CD14-positive monocyte (primary cell): ENCODE data around the gene P2RY6. TPM values are rescaled to one million over a fixed set of nuclear protein-coding genes. Genes with fewer than 3 reads are reported as not detected.

ENCODE experiments used
- DNase-seq, 3 donors: peaks; one replicate each; pipeline ENCODE4 v3.0.0-alpha.2; 2011 to 2022
- H2AFZ ChIP-seq: 2 replicates; pipeline ENCODE4 v1.6.0; 2012; ENCODE audit warnings: mild to moderate bottlenecking, low read depth, low read length, inconsistent platforms; ENCODE audit not compliant: insufficient read depth, poor library complexity, severe bottlenecking
- H3K27ac ChIP-seq, 2 donors: 1 replicate in 1 of 2; 2 replicates in 1 of 2; pipeline ENCODE4 v1.5.1; 2012 to 2013; ENCODE audit warnings: low read length in 2 of 2, control low read depth in 1 of 2, inconsistent platforms in 1 of 2, low read depth in 1 of 2, mild to moderate bottlenecking in 1 of 2
- H3K27me3 ChIP-seq, 2 donors: one replicate each; pipeline versions ENCODE4 v1.6.0 to v1.6.1; 2011 to 2013; ENCODE audit warnings: low read length in 2 of 2; ENCODE audit not compliant: control insufficient read depth in 2 of 2, insufficient read depth in 2 of 2
- H3K36me3 ChIP-seq, 2 donors: replicated peaks in 1 of 2; 1 replicate in 1 of 2; 2 replicates in 1 of 2; pipeline versions ENCODE4 v1.5.1 to v1.6.1; 2012 to 2013; ENCODE audit warnings: low read length in 2 of 2, control low read depth in 1 of 2, inconsistent platforms in 1 of 2, mild to moderate bottlenecking in 1 of 2; ENCODE audit not compliant: insufficient read depth in 2 of 2, control insufficient read depth in 1 of 2
- H3K4me1 ChIP-seq, 2 donors: 1 replicate in 1 of 2; 2 replicates in 1 of 2; pipeline versions ENCODE4 v1.5.1 to v1.6.1; 2012 to 2013; ENCODE audit warnings: low read length in 2 of 2, control low read depth in 1 of 2, inconsistent platforms in 1 of 2, mild to moderate bottlenecking in 1 of 2, moderate library complexity in 1 of 2; ENCODE audit not compliant: insufficient read depth in 2 of 2, control insufficient read depth in 1 of 2
- H3K4me2 ChIP-seq: replicated peaks from 2 replicates; pipeline ENCODE3; 2012; ENCODE audit warnings: low read length, moderate library complexity, mild to moderate bottlenecking; ENCODE audit not compliant: poor library complexity, severe bottlenecking; ENCODE audit errors: extremely low read depth
- H3K4me3 ChIP-seq, 3 experiments: fragments of 200-600 bp in 1 of 3; sonication (generic) in 1 of 3; replicated peaks in 1 of 3; 1 replicate in 2 of 3; 2 replicates in 1 of 3; pipeline ENCODE4 v1.5.1; 2011 to 2013; ENCODE audit warnings: low read length in 3 of 3, mild to moderate bottlenecking in 3 of 3, control low read depth in 2 of 3, low read depth in 2 of 3, inconsistent platforms in 1 of 3, moderate library complexity in 1 of 3
- H3K79me2 ChIP-seq: 2 replicates; pipeline ENCODE4 v1.6.0; 2012; ENCODE audit warnings: mild to moderate bottlenecking, control low read depth, inconsistent platforms, low read length, moderate library complexity; ENCODE audit not compliant: insufficient read depth
- H3K9ac ChIP-seq: 2 replicates; pipeline ENCODE4 v1.6.0; 2017; ENCODE audit warnings: low read length, mild to moderate bottlenecking; ENCODE audit not compliant: insufficient read depth, poor library complexity, severe bottlenecking
- H3K9me3 ChIP-seq, 2 donors: replicated peaks in 1 of 2; 1 replicate in 1 of 2; 2 replicates in 1 of 2; pipeline versions ENCODE4 v1.5.1 to v1.6.1; 2012 to 2013; ENCODE audit warnings: low read length in 2 of 2, control low read depth in 1 of 2; ENCODE audit not compliant: control insufficient read depth in 1 of 2, insufficient read depth in 1 of 2
- H4K20me1 ChIP-seq: 2 replicates; pipeline ENCODE4 v1.6.0; 2012; ENCODE audit warnings: mild to moderate bottlenecking, low read length, control low read depth, moderate library complexity; ENCODE audit not compliant: insufficient read depth
- H3K27ac Mint-ChIP-seq, 7 donors: one replicate each; pipeline ENCODE4 v1.8.0; 2020; ENCODE audit warnings: mild to moderate bottlenecking in 7 of 7, mixed read lengths in 7 of 7, moderate library complexity in 6 of 7, inconsistent platforms in 2 of 7
- H3K27me3 Mint-ChIP-seq, 3 donors: one replicate each; pipeline ENCODE4 v1.8.0; 2021 to 2022; ENCODE audit warnings: low read depth in 3 of 3, mild to moderate bottlenecking in 3 of 3, mixed read lengths in 3 of 3, moderate library complexity in 3 of 3, inconsistent platforms in 1 of 3
- H3K36me3 Mint-ChIP-seq, 2 donors: one replicate each; pipeline ENCODE4 v1.8.0; 2020; ENCODE audit warnings: mixed read lengths in 2 of 2, inconsistent platforms in 1 of 2, mild to moderate bottlenecking in 1 of 2
- H3K4me1 Mint-ChIP-seq: one replicate; pipeline ENCODE4 v1.8.0; 2020; ENCODE audit warnings: mild to moderate bottlenecking, mixed read lengths
- H3K4me3 Mint-ChIP-seq, 2 donors: one replicate each; pipeline ENCODE4 v1.8.0; 2020; ENCODE audit warnings: mild to moderate bottlenecking in 2 of 2, mixed read lengths in 2 of 2, moderate library complexity in 1 of 2
- H3K9me3 Mint-ChIP-seq, 7 donors: one replicate each; pipeline ENCODE4 v1.8.0; 2020 to 2022; ENCODE audit warnings: mixed read lengths in 7 of 7, mild to moderate bottlenecking in 6 of 7, moderate library complexity in 6 of 7, inconsistent platforms in 2 of 7
- WGBS: methylation state at CpG from one replicate; pipeline ENCODE4 v1.1.5; 2013; ENCODE audit warnings: missing lambda C conversion rate; ENCODE audit not compliant: insufficient coverage; 5-methylcytosine and 5-hydroxymethylcytosine counted together
- intact Hi-C, 2 donors: fragments of 100-400 bp; cut with micrococcal nuclease; formaldehyde crosslinking; loops; one replicate each; pipeline versions ENCODE4 v1.15.0 to v1.15.1; 2023
- polyA plus RNA-seq, 3 donors: library from polyadenylated mRNA; depleted of rRNA in 1 of 3; unstranded in 2 of 3; stranded (reverse) in 1 of 3; fragments of 300-500 nt in 2 of 3; fragments of >200 nt in 1 of 3; fragmentation: Illumina TruSeq in 2 of 3; gene quantifications; 1 replicate in 2 of 3; 2 replicates in 1 of 3; pipeline ENCODE4 v1.2.3, GENCODE V29; 2012 to 2021
- TF ChIP-seq, protein P1 (sequence below): fragments of 200-600 bp; IDR thresholded peaks from one replicate; pipeline ENCODE4 v1.8.0; 2022; ENCODE audit warnings: antibody characterized with exemption, mild to moderate bottlenecking

Gene P2RY6
- polyA plus RNA-seq, 3 donors, result 1.7 to 5.1 (median 1.8) TPM

DNA sequence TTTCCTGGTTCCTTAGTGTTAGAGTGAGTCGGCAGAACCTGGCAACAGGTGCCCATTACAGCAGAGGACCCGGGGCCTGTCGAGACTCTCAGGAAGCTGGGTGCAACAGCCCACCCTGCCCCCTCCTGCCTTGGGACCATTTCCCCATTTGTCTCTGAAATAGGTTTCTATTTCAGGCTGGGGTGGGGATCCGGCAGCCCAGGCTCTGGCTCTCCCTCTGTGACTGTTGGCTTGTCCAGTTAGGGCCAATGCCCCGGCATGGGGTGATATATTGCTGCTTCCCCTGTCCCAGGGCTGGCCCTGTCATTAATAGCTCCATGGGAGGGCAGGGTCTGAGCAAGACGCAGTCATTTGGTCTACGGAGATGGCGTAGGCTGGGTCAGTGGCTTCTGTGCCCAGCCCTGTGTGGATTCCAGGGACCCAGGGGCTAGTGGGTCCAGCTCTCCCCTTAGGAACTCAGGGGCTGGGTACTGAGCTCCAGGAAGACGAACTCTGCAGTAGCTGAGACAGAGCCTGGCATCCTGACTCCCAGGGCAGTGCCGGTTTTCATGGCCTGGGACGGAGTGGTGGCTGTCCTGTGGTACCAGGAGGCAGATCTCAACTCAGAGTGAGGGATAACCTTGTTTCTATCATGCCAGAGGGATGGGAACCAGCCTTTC lies 2.7 kb downstream of the P2RY6 start:
- Mint-ChIP-seq H3K27me3 (peaks cover 0 to 10% (median 2%) of the 10 kb centered on the region in 3 donors), H3K9me3 (peaks cover 0 to 5% (median 0%) of the 10 kb centered on the region in 7 donors), H3K36me3 (peaks cover 0 to 4% of the 10 kb centered on the region in 2 donors), H3K27ac (peak overlapping the region; percentile 63 to 85 (median 72)), H3K4me3 (peak overlapping the region in 1 of 2 donors; percentile 72), H3K4me1 (peaks cover 61% of the 10 kb centered on the region)
- intact Hi-C loops, result no loop called here
- H3K79me2 ChIP-seq, result no peaks in the 10 kb centered on the region
- peak overlapping the region; percentile 40 for H3K4me2 ChIP-seq
- peak in 2 of 3 donors; percentile 43 to 58 for DNase-seq
- no peaks in the 10 kb centered on the region for H3K36me3 ChIP-seq
- no peaks in the 10 kb centered on the region for H3K9me3 ChIP-seq
- H3K27ac ChIP-seq, result peak overlapping the region; percentile 44 to 60
- H3K27me3 ChIP-seq, result no peaks in the 10 kb centered on the region
- no peaks in the 10 kb centered on the region for H4K20me1 ChIP-seq
- TF ChIP-seq, protein P1, sequence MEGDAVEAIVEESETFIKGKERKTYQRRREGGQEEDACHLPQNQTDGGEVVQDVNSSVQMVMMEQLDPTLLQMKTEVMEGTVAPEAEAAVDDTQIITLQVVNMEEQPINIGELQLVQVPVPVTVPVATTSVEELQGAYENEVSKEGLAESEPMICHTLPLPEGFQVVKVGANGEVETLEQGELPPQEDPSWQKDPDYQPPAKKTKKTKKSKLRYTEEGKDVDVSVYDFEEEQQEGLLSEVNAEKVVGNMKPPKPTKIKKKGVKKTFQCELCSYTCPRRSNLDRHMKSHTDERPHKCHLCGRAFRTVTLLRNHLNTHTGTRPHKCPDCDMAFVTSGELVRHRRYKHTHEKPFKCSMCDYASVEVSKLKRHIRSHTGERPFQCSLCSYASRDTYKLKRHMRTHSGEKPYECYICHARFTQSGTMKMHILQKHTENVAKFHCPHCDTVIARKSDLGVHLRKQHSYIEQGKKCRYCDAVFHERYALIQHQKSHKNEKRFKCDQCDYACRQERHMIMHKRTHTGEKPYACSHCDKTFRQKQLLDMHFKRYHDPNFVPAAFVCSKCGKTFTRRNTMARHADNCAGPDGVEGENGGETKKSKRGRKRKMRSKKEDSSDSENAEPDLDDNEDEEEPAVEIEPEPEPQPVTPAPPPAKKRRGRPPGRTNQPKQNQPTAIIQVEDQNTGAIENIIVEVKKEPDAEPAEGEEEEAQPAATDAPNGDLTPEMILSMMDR, result no peak
- H3K4me1 ChIP-seq, result peaks cover 62 to 67% of the 10 kb centered on the region in 2 donors
- peak overlapping the region; percentile 54 for H2AFZ ChIP-seq
- peak overlapping the region; percentile 30 for H3K9ac ChIP-seq
- 53% methylated on average over 11 of the region's 11 CpGs for WGBS
- peak overlapping the region in 1 of 3 experiments; percentile 23 for H3K4me3 ChIP-seq

DNA sequence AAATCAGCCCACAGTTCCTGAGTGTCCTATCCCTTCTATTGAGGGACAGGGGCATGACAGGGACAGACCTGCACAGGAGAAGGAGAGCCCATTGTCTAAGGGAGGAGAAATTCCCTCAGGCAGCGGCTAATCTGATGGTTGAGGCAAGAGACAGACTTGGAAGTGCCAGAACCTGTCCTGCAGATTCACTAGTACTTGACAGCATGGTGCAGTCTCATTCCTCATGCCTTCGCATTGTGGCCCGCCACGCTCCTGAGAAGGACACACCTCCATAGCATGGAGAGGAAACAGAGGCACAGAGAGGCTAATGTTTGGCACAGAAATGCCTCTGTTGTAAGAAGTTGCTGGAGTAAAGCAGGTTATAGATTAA lies 3.2 kb downstream of the P2RY6 start:
- Histone ChIP-seq H3K79me2 (no peaks in the 10 kb centered on the region), H3K4me3 (peak overlapping the region in 1 of 3 experiments; percentile 23)
- peaks cover 0 to 5% (median 0%) of the 10 kb centered on the region in 7 donors for H3K9me3 Mint-ChIP-seq

More for the DNA sequence above, 3.2 kb downstream of the P2RY6 start:
- Histone ChIP-seq H2AFZ (peak overlapping the region; percentile 54), H3K4me1 (peaks cover 62 to 67% of the 10 kb centered on the region in 2 donors), H3K36me3 (no peaks in the 10 kb centered on the region), H3K4me2 (no peak overlapping the region), H4K20me1 (no peaks in the 10 kb centered on the region), H3K27me3 (no peaks in the 10 kb centered on the region), H3K9ac (peak overlapping the region; percentile 30), H3K9me3 (no peaks in the 10 kb centered on the region), H3K27ac (peak overlapping the region in 1 of 2 donors; percentile 60)
- Mint-ChIP-seq H3K4me1 (peaks cover 60% of the 10 kb centered on the region), H3K4me3 (no peak overlapping the region), H3K36me3 (peaks cover 0 to 4% of the 10 kb centered on the region in 2 donors), H3K27me3 (peaks cover 0 to 10% (median 2%) of the 10 kb centered on the region in 3 donors), H3K27ac (peak overlapping the region in 4 of 7 donors; percentile 31 to 85 (median 69))
- WGBS, result no CpG with 5 or more reads among the region's 4 CpGs
- intact Hi-C loops, result no loop called here
- TF ChIP-seq, protein P1, result no peak
- DNase-seq, result no peak
